Activated CD8-positive, alpha-beta T cell treated with anti-CD3 and anti-CD28 coated beads for 36 hours (primary cell): ENCODE measurements around the gene CD9. TPM values are rescaled to one million over a fixed set of nuclear protein-coding genes. Genes with fewer than 3 reads are reported as not detected.

Experiments used
- ATAC-seq: fragments of 200-7000 bp; cut with Tn5 transposase; one replicate; pipeline ENCODE4 v1.10.0; 2021; ENCODE audit warnings: mild to moderate bottlenecking, moderate library complexity
- CTCF ChIA-PET: fragments of 350-600 bp; sonication (Branson Sonifier 250); formaldehyde crosslinking; loops from one replicate; lab custom pipeline; 2021; ENCODE audit warnings: antibody characterized with exemption; lab: Charles Lee
- POLR2A ChIA-PET: fragments of 350-600 bp; sonication (Branson Sonifier 250); formaldehyde crosslinking; loops from one replicate; lab custom pipeline; 2021; ENCODE audit warnings: antibody characterized with exemption; lab: Charles Lee
- DNase-seq: peaks from one replicate; pipeline ENCODE4 v3.0.0-alpha.2; 2020
- H3K27ac Mint-ChIP-seq: one replicate; pipeline ENCODE4 v1.8.0; 2021; ENCODE audit warnings: mild to moderate bottlenecking, mixed read lengths
- H3K27me3 Mint-ChIP-seq: one replicate; pipeline ENCODE4 v1.8.0; 2021; ENCODE audit warnings: mixed read lengths
- H3K36me3 Mint-ChIP-seq: one replicate; pipeline ENCODE4 v1.8.0; 2021; ENCODE audit warnings: low read depth, mixed read lengths
- H3K4me1 Mint-ChIP-seq: one replicate; pipeline ENCODE4 v1.8.0; 2021; ENCODE audit warnings: low read depth, mixed read lengths
- H3K4me3 Mint-ChIP-seq: one replicate; pipeline ENCODE4 v1.8.0; 2021; ENCODE audit warnings: mild to moderate bottlenecking, moderate library complexity, mixed read lengths
- H3K9me3 Mint-ChIP-seq: one replicate; pipeline ENCODE4 v1.8.0; 2021; ENCODE audit warnings: mixed read lengths
- intact Hi-C: fragments of 100-400 bp; cut with micrococcal nuclease; formaldehyde crosslinking; loops from one replicate; pipeline ENCODE4 v1.10.0; 2022
- total RNA-seq, 2 experiments: library from RNA; stranded (reverse); gene quantifications; one replicate each; pipeline ENCODE4 v1.2.3, GENCODE V29; 2021
- TF ChIP-seq, protein P1 (sequence below): fragments of 200-600 bp; IDR thresholded peaks from one replicate; pipeline ENCODE4 v1.8.0; 2022; ENCODE audit warnings: antibody characterized with exemption, mild to moderate bottlenecking

Gene CD9
- total RNA-seq, 2 experiments from 2014 or later, result 9.1 to 9.2 TPM

DNA sequence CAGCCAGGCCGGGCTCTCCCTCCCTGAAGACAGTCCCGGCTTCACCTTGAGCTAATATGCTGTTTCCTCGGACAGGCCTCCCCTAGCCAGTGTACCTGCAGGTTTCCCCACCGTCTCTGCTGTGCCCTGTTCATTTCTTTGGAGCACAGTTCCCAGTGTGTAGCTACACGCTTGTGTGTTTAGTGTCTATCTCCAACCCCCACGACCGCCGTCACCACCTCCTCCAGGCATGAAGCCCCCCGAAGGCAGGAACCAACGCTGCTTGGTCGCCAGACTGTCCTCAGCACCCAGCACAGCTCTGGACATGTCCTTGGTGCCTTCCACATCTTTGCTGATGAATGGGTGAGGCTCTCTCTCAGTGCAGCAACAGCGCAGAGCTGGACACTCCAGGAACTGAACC, 84.1 kb downstream of the CD9 start:
- H3K36me3 Mint-ChIP-seq, result no peaks in the 10 kb centered on the region
- ATAC-seq (no peak), DNase-seq (no peak)
- TF ChIP-seq, protein P1, sequence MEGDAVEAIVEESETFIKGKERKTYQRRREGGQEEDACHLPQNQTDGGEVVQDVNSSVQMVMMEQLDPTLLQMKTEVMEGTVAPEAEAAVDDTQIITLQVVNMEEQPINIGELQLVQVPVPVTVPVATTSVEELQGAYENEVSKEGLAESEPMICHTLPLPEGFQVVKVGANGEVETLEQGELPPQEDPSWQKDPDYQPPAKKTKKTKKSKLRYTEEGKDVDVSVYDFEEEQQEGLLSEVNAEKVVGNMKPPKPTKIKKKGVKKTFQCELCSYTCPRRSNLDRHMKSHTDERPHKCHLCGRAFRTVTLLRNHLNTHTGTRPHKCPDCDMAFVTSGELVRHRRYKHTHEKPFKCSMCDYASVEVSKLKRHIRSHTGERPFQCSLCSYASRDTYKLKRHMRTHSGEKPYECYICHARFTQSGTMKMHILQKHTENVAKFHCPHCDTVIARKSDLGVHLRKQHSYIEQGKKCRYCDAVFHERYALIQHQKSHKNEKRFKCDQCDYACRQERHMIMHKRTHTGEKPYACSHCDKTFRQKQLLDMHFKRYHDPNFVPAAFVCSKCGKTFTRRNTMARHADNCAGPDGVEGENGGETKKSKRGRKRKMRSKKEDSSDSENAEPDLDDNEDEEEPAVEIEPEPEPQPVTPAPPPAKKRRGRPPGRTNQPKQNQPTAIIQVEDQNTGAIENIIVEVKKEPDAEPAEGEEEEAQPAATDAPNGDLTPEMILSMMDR, result no peak
- H3K27me3 Mint-ChIP-seq, result peaks cover 14% of the 10 kb centered on the region
- no peak overlapping the region for H3K4me3 Mint-ChIP-seq
- intact Hi-C loops, result loop anchor here (2.0 to 10.0 kb wide), 3 partner anchors 85 to 289 kb away; no protein-coding TSS in a partner anchor
- no peaks in the 10 kb centered on the region for H3K9me3 Mint-ChIP-seq
- POLR2A ChIA-PET, result no interaction called here
- CTCF ChIA-PET, result interaction anchor here (0.6 to 7.6 kb wide), 46 partner anchors 9 to 321 kb away, joined by 3 to 89 read pairs (median 4); partner anchors contain the start of gene CD9
- H3K27ac Mint-ChIP-seq, result no peak overlapping the region
- no peaks in the 10 kb centered on the region for H3K4me1 Mint-ChIP-seq

DNA sequence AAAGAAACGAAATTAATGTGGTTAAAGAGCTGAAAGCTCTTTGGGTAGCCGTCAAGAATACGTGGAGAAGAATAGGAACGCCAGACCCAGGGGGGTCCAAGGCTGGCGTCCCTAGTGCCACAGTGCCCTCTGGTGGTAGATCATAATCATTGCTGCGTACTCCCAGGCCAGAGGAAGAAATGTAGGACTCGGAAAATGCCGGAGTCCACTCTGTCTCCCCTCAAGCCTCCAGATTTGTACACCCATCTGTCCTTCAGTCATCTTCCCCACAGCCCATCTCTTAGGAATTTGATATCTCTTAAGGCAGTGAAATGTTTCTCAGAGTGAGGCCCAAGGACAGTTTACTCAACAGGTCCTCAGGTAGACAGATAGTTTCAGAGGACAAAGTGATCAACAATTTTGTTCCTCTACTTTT, 84.9 kb downstream of the CD9 start:
- Mint-ChIP-seq H3K9me3 (no peaks in the 10 kb centered on the region), H3K27me3 (peaks cover 9% of the 10 kb centered on the region), H3K27ac (no peak overlapping the region), H3K4me3 (no peak overlapping the region), H3K4me1 (no peaks in the 10 kb centered on the region), H3K36me3 (no peaks in the 10 kb centered on the region)
- intact Hi-C loops, result loop anchor here (2.0 to 10.0 kb wide), 3 partner anchors 86 to 290 kb away; no protein-coding TSS in a partner anchor
- peak; percentile 63 for DNase-seq
- CTCF ChIA-PET, result interaction anchor here (0.6 to 7.6 kb wide), 40 partner anchors 9 to 322 kb away, joined by 3 to 89 read pairs (median 4); partner anchors contain the start of gene CD9
- POLR2A ChIA-PET, result no interaction called here
- TF ChIP-seq, protein P1, result peak; percentile 98
- peak; percentile 90 for ATAC-seq

DNA sequence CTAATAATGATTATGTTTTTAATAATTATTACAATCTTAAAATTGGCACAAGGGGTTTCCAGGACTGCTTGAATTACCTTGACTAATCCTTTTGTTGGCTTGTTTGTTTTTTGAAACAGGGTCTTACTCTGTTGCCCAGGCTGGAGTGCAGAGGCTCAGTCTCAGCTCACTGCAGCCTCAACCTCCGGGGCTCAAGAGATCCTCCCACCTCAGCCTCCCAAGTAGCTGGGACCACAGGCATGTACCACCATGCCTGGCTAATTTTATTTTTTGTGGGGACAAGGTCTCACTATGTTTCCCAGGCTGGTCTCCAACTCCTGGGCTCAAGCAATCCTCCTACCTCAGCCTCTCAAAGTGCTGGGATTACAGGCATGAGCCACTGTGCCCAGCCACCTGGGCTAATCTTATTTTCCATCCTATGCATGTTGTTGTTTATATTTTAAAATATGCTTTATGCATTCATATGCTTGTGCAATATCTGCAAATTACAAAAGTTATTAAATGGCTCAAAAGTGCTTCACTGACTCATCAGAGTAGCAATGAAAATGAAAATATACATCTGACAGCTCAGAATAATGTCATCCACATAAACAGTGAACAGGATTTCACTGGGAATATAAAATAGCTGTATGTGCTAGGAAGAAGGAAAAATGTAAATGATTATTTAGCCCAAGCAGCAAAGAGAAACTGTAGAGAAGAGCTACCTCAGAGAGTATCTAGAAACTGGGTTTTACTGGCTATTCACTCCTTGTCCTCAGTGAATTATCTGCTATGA, 85.5 kb downstream of the CD9 start:
- Mint-ChIP-seq H3K27me3 (peaks cover 6% of the 10 kb centered on the region), H3K9me3 (no peaks in the 10 kb centered on the region), H3K4me3 (no peak overlapping the region), H3K27ac (no peak overlapping the region), H3K36me3 (no peaks in the 10 kb centered on the region), H3K4me1 (no peaks in the 10 kb centered on the region)
- ChIA-PET POLR2A (no interaction called here), CTCF (interaction anchor here (0.7 to 7.6 kb wide), 22 partner anchors 9 to 323 kb away, joined by 3 to 89 read pairs (median 4); partner anchors contain the start of gene CD9)
- no peak for ATAC-seq
- DNase-seq, result no peak
- intact Hi-C loops, result loop anchor here (2.0 to 10.0 kb wide), 3 partner anchors 87 to 291 kb away; no protein-coding TSS in a partner anchor
- TF ChIP-seq, protein P1, result no peak

Other genes starting within 250 kb of the CD9 start
- gene VWF, start 75.7 kb upstream of the CD9 start, total RNA-seq, result under 1 TPM; 0.11 to 0.13 TPM
- gene PLEKHG6, start 110.3 kb downstream of the CD9 start, total RNA-seq, result not detected
- 10 to 100 TPM; 40.6 TPM for gene TNFRSF1A, start 141.7 kb downstream of the CD9 start, total RNA-seq
- 1 to 10 TPM; 2.3 to 3.8 TPM for gene SCNN1A, start 175.2 kb downstream of the CD9 start, total RNA-seq
- gene LTBR, start 183.8 kb downstream of the CD9 start, total RNA-seq, result 1 to 10 TPM; 1.5 to 1.6 TPM
- 100 to 1,000 TPM; 160 to 164 TPM for gene CD27, start 244.6 kb downstream of the CD9 start, total RNA-seq